ENCODE measurements around the gene ELOVL5.
"Not testable (repeated sequence)": the region's sequence is repeated elsewhere in the genome, so short reads cannot be mapped to it uniquely, and the experiment has no call there.

The ELOVL5 gene

DNA sequence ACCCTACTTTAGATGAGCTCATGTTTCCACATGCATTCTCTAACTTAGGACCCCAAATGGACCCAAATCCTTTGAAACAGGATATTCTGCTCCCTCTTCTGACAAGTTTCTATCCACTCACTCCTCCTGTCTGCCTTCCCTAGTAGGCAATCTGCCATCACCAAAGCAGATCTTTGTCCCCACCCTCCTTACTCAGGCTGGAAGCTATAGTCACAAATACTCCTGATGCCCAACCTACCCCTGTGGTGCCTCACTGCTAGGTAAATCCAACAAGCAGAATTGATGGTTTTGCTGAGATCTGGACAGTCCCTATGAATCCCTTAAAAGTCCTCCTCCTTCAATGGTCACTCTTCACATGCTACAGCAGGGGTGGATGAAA, 21.7 kb downstream of the ELOVL5 start:
- DNase-seq, result no peak

DNA sequence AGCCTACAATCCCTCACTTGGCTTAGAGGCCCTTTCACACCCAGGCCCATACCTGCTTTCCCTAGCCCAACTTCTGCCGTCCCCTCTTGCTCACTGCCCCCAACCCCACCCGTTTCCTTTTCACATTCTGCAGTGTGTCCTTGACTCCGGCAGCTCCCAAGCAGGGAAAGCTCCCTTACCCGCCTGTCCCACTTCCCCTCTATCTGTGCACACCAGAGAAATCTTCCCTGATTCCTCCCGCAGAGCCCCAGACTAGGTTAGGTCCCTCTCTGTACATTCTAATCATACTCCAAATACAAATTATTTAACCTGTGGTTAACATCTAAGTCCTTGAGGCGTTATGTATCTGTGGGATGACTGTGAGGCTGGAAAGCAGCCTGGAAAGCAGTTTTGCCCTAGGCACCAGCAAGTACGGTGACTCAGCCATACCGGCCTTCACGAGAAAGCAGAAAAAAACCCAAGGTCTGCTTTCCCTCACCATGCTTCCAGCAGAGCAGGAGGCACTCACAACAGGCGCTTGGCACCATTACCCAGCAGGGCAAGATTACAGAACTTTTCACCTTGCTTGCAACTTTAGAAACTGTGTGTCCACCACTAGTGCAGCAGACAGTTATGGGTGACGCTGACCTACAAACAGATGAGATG, 22.3 kb downstream of the ELOVL5 start:
- no peak for DNase-seq

DNA sequence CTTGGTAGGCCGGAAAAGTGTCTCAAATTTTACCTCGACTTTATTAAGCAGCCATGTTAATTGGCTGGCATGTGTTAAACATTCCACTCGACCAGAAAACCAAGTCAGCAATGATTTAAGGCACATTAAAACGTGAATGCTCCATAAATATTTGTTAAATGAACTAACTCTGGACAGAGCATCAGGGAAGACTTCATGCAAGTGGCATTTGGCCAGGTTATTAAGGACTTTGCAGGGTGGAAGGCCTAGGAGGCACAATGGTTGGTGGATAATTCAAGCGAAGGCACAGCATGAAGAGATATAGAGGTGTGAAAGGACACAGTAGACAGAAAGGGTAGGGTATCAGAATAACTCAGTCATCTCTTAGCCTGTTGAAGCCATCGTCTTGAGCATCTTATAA, 23.0 kb downstream of the ELOVL5 start:
- DNase-seq, result no peak

DNA sequence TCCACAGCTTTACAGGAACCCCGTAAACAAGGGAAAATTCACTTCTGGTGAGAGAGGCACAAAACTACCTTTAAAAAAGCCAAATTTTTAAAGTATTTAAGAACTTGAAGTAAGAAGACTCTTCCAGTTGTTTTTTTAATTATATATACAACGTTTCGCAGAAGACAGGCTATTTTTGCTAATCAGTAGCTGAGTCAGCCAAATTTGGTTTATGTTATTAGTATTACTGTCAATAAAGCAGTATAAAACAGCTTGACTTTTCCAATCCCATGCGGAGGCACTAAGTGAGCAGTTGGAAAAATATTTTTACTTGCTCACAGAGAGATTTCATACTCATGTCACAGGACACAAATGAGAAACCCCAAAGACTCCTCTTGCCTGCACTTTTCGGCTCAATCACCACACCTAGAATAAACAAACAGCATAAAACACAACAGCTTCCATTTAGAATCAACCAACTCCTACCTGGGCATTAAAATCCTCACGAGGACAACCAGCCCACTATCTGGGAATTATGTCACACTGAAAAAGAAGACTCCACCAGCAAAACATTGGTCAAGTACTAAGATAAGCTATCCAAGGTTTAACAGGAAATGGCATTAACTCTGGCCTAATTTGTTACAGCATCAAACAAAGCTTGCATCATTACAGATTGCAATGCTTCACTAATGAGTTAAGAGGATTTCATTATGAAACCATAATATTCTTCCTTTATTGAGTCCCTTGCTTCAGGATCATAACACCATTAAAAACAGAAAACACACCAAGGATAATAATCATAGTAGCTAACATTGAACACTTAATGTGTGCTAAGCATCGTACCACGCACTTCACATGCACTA, 26.3 kb downstream of the ELOVL5 start:
- no peak for DNase-seq

DNA sequence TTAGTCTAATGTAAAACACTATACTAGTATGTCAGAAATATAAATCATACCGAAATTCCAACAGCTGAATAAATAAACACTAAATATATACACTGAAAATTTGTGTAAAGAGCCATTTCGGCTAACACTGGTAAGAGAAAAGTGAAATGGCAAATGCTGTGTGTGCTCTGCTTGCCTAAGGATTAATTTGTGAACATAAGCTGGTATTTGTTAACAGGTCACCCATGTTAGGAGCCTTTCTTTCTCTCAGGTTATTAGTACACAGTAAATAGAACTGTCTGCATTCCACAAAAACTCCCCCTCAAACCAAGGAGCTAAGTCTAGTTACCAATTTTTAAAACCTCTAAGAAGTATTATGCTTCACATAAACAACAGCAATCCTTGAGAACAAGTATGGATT, 27.0 kb downstream of the ELOVL5 start:
- DNase-seq, result no peak

DNA sequence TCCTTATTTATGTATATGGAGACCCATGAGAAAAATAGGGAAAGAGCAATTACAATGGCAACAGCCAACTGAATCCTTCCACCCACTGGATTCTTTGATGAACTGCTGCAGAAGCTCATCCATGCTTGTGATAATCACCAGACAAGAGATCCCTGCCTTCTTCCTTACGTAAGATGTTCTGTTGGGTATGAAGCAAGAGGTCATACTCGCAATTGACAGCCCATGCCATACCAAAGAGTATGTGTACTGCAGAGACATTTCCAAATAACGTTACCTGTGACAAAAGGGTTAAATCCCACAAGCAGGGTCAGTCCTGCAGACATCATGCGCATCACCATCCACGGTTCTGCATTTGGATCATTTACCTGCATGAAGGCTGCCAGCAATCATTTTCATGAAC, 27.8 kb downstream of the ELOVL5 start:
- no peak for DNase-seq

DNA sequence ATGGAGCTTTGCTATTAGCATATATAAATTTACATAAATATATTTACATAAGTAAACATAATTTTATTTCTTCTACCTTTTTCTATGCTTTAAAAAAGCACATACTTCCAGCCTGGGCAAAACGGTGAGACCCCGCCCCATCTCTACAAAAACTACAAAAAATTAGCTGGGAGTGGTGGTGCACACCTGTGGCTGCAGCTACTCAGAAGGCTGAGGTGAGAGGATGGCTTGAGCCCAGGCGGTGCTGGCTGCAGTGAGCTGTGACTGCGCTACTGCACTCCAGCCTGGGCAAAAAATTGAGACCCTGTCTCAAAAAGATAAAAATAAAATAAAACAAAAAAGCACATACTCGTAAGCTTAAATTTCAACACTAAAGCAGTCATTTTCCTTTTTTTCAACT, 30.3 kb downstream of the ELOVL5 start:
- DNase-seq, result no peak

DNA sequence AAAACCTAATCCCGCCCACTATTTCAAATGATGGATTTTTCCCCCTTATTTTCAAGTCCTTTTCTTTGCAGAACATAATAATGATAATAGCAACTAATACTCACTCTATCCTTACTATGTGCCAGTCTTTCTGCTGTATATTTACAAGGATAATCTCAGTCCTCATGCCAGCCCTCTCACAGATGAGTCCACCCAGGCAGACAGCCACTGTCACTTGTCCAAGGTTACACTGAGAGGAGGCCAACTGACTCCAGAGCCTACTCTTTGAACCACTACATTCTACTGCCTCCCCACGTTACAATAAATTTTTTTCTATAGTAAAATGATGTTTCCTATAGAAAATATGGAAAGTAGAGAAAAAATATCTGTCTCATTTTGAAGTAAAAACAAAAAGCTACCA, 30.9 kb downstream of the ELOVL5 start:
- no peak for DNase-seq

DNA sequence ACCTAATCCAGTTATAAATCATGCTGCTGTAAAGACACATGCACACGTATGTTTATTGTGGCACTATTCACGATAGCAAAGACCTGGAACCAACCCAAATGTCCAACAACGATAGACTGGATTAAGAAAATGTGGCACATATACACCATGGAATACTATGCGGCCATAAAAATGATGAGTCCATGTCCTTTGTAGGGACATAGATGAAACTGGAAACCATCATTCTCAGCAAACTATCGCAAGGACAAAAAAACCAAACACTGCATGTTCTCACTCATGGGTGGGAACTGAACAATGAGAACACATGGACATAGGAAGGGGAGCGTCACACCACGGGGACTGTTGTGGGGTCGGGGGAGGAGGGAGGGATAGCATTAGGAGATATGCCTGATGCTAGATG, 31.5 kb downstream of the ELOVL5 start:
- DNase-seq, result not testable (repeated sequence)

DNA sequence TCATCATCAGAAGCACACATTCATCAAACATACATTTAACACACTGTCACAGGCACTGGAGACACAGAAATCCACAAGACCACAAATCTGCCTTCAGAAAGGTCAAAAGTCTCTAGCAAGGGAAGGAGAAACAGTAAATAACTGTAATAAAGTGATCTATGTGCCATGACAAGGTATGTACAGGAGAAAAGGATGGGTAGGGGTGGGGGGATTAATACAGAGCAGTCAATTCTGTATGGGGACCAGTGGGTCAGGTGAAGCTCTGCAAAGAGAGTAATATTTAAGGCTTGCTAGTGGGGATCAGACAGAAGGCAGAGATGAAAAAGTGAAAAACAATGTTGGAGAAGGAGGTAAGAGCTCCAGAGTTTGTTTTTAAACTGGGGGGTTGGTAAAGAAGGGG, 32.6 kb downstream of the ELOVL5 start:
- no peak for DNase-seq

DNA sequence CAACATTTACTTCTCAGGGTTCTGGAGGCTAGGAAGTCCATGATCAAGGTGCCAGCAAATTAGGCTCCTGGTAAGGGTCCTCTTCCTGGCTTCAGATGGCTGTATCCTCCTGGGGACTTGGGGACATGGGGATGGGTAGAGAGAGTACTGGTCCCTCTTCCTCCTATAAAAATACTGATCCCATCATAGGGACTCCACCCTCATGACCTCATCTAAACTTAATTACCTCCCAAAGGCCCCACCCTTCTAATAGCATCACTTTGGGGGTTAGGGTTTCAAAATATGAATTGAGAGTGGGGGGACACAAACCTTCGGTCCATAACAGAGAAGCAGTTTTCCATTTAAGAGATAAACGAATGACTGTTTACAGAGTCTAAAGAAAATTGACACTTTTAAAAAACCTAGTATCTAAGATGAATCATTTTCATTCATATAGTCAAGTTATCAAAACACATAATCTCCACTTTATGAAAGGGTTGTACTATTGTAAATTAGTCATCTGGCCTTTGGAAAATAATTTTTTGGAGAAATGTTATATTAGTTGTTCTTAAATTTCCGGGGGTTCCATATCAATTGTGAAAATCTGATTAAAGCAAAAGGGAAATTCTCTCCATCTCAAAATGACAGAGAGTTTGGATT, 33.5 kb downstream of the ELOVL5 start:
- no peak for DNase-seq

DNA sequence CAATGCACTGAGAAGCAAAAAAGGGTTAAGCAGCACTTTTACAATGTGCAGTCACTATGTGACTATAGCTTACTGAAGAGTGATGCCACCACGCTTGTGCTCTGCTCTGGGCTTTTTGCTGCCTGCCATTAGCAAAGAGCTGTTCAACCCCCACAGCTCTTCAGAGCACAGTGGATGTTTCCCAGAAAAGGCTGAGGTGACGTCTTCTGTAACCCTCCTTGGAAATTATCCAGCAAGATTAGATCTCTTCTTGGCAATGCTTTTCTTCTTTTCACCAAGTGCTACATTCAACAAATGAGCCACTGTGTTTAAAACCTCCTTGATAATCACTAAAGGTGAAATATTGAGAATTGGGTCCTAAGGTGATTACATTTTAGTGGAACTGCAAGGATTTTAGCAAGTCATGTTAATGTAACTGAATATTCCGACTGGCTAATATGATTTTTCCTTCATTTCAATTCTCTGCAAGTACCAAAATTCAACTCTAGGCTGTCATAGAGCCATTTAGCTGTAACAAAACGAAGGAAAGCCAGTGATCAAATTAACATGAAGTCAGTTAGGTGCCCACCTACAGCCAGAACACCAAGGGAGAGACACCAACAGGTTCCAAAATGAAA, 34.9 kb downstream of the ELOVL5 start:
- no peak for DNase-seq

DNA sequence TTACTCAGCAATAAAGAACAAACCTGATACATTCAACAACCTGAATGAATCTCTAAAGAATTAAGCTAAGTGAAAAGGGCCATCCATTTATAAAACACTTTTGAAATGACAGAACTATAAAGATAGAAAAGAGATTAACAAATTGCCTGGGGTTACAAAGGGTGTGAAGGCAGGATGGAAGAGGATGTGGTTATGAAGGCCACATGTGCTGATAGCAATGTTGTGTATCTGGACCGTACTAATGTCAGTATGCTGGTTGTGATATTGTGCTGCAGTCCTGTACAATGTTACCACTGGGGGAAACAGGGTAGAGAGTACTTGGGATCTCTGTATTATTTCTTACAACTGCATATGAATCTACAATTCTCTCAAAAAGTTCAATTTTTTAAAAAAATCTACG, 36.4 kb downstream of the ELOVL5 start:
- DNase-seq, result no peak

DNA sequence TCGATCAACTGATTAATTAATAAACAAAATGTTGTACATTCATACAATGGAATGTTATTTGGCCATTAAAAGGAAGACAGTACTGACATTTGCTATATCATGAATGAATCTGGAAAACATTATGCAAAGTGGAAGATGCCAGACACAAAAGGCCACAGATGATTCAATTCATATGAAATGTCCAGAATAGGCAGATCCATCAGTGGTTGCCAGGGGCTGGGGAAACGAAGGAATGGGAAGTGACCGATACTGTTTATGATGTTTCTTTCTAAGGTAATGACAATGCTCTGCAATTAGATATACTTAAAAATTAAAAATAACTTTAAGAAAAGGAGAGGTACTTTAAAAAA, 37.2 kb downstream of the ELOVL5 start:
- no peak for DNase-seq

DNA sequence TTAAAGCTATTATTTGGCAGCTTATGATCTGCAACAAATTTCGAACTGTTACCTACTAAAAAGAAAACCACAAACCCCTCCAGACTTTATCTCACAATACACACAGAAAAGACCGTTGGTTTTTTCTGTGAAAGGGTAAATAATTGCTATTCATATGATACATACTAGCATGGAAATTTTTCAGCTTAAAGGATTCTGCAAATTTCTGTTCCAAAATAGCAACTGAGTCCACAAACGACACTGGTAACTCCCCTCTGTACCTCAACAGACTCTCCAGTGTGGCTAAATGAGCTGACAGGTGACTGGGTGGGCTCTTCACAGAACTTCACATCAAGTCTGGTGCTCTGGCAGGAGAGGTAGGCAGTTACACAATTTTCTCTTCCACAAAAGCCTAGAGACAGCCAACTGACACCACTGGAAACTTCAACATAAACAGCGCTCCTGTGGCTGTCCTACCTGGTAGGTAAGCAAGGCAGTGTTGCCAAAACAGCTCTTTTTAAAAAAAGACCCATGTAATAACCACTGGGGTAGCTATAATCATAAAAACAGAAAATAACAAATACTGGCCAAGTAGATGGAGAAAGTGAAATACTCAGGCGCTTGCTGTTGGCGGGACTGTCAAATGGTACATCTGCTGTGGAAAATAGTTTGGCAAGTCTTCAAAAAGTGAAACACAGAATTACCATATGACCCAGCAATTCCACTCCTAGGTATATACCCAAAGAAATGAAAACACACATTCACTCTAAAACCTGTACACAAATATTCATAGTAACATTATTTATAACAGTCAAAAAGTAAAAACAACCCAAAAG, 37.8 kb downstream of the ELOVL5 start:
- no peak for DNase-seq

DNA sequence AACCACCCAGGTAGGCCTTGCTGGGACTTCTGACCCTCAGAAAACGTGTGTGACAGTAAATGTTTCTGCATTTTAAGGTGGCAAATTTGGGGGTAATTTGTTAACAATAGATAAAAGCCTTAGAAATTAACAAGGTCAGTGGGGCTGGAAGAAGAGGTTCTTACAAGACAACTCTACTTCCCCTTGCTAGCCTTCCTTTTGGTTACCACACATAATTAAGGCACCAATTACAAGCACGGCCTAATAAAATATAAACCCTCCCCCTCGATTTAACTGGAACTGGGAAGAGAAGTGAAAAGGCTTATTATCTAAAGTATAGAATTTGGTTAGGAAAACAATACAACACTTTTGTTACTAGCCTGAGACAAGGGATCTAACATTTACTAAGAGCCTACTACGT, 38.8 kb downstream of the ELOVL5 start:
- DNase-seq, result no peak

DNA sequence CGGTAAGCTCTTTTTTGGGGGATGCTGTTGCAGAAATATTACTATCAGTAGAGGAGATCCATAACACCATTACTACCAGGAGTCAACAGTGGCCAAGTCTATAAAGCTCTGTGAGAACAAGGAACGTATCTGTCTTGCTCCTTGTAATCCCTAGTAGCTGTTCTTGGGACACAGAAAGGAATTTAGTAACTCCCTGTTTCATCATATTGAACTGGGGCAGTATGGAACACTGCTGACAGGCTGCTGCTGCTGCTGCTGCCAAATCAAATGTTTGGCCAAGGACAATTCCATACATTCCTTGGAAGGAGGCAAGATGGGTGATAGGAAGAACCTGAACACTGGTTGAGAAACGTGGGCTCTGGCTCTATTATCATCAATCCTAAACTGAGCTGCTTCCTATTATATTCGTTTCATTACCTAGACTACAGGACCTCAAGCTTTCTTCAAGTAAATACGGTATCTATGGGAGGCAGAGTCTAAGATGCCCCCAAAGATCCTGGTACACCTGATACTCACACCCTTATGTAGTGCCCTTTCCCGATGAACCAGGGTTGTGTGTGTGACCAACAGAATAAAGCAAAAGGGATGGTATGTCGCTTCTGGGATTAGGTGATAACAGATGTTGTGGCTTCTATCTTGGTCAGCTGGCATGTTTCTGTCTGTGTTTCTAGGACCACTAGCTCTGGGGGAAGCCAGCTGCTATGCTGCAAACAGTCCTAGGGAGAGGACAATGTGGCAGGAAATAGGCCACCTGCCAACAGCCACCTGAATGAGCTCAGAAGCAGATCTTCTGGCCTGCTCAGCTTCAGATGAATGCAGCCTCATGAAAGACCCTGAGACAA, 39.5 kb downstream of the ELOVL5 start:
- DNase-seq, result no peak

DNA sequence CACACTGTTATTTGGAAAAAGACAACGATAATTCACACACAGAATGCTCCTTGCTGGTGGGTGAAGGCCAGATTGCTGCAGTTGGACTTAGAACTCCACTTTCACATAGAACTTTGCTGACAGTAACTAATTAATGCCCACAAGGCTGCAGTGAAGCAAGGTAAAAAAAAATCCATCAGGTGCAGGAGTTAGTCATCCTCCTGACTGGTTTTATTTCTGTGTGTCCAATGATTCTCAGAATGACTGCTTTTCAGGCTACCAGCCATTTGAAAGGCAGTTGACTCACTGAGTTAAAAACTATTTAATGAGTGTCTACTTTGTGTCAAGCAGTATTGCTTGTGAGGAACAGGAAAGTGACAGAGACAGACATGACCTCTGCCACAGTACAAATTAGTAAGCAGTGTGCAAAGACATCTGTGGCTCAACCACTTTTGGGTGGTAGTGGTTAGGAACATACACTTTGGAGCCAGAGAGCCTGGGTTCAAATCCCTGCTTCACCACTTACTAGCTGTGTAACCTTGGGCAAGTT, 41.9 kb downstream of the ELOVL5 start:
- no peak for DNase-seq

DNA sequence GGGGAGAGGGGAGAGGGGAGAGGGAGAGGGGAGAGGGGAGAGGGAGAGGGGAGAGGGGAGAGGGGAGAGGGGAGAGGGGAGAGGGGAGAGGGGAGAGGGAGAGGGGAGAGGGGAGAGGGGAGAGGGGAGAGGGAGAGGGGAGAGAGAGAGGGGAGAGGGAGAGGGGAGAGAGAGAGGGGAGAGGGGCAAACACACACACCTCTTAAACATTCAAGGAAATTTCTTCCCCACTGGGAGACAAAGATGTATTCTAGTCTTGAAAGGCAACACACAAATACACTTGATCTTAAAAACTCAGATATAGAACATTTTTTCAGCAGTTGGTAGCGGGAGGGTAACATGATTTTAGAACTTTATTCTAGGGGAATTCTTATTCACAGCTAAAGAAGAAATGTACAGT, 42.5 kb downstream of the ELOVL5 start:
- not testable (repeated sequence) for DNase-seq

DNA sequence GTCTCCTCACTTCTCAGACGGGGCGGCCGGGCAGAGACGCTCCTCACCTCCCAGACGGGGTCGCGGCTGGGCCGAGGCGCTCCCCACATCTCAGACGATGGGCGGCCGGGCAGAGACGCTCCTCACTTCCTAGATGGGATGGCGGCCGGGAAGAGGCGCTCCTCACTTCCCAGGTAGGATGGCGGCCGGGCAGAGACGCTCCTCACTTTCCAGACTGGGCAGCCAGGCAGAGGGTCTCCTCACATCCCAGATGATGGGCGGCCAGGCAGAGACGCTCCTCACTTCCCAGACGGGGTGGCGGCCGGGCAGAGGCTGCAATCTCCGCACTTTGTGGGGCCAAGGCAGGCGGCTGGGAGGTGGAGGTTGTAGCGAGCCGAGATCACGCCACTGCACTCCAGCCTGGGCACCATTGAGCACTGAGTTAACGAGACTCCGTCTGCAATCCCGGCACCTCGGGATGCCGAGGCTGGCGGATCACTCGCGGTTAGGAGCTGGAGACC, 43.2 kb downstream of the ELOVL5 start:
- not testable (repeated sequence) for DNase-seq

DNA sequence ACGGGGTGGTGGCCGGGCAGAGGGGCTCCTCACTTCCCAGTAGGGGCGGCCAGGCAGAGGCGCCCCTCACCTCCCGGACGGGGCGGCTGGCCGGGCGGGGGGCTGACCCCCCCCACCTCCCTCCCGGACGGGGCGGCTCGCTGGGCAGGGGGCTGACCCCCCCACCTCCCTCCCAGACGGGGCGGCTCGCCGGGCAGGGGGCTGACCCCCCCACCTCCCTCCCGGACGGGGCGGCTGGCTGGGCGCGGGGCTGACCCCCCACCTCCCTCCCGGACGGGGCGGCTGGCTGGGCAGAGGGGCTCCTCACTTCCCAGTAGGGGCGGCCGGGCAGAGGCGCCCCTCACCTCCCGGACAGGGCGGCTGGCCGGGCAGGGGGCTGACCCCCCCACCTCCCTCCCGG, 43.8 kb downstream of the ELOVL5 start:
- not testable (repeated sequence) for DNase-seq

Data from activated CD4-positive, alpha-beta T cell treated with anti-CD3 and anti-CD28 coated beads for 1 hour (primary cell).